ENCODE measurements around the gene FNDC8. TPM values are rescaled to one million over a fixed set of nuclear protein-coding genes. Genes with fewer than 3 reads are reported as not detected.

The FNDC8 gene
- total RNA-seq, 4 donors from 2014 or later: not detected

DNA sequence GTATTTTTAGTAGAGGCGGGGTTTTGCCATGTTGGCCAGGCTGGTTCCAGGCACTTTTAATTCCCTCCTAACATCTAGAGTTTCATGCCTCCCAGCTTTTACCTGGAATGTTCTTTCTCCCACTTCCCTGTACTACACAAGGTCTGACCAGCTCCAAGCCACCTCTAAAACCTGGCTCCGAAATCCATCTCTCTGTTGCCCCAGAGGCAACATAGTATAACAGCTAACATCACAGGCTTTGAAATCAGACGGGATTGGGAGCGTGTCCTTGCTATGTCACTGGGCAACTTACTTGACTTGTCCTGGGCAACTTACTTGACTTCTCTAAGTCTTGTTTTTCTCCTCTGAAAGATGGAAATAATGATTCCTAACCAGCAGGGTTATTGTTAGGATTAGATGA lies 41.3 kb downstream of the FNDC8 start:
- H3K36me3 ChIP-seq: no peaks in the 10 kb centered on the region
- H3K4me1 ChIP-seq: no peaks in the 10 kb centered on the region
- intact Hi-C loops (cut with DNase I): no loop called here
- TF ChIP-seq POLR2A (IDR thresholded peaks at IDR 0.05): no peak
- TF ChIP-seq, protein P1, sequence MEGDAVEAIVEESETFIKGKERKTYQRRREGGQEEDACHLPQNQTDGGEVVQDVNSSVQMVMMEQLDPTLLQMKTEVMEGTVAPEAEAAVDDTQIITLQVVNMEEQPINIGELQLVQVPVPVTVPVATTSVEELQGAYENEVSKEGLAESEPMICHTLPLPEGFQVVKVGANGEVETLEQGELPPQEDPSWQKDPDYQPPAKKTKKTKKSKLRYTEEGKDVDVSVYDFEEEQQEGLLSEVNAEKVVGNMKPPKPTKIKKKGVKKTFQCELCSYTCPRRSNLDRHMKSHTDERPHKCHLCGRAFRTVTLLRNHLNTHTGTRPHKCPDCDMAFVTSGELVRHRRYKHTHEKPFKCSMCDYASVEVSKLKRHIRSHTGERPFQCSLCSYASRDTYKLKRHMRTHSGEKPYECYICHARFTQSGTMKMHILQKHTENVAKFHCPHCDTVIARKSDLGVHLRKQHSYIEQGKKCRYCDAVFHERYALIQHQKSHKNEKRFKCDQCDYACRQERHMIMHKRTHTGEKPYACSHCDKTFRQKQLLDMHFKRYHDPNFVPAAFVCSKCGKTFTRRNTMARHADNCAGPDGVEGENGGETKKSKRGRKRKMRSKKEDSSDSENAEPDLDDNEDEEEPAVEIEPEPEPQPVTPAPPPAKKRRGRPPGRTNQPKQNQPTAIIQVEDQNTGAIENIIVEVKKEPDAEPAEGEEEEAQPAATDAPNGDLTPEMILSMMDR (IDR thresholded peaks at IDR 0.05): no peak
- H3K9me3 ChIP-seq: no peaks in the 10 kb centered on the region
- H3K27ac ChIP-seq: no peak overlapping the region
- WGBS, 2 donors: 81 to 86% methylated on average over 4 of the region's 4 CpGs
- no peak for DNase-seq
- no peak overlapping the region for H3K4me3 ChIP-seq (replicated peaks in 1 of 3)
- no peaks in the 10 kb centered on the region for H3K27me3 ChIP-seq

DNA sequence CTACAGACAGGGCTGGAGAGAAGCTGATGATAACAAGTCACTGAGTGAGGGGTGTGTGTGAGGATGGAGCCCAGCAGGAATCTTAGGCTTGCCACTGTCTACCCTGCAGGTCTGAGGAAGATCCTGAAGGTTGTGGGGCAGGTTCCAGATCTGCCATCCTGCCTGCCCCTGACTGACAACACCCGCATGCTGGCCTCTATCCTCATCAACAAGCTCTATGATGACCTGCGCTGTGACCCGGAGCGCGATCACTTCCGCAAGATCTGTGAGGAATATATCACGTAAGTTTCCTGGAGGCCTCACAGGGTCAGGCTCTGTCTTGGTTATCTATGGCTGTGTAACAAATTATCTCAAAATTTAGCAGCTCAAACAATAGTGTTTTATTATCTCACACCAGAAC lies 42.5 kb downstream of the FNDC8 start:
- intact Hi-C loops (cut with DNase I): no loop called here
- no peak for DNase-seq
- Histone ChIP-seq H3K27me3 (no peaks in the 10 kb centered on the region), H3K4me3 (replicated peaks in 1 of 3) (no peak overlapping the region), H3K27ac (no peak overlapping the region), H3K36me3 (no peaks in the 10 kb centered on the region), H3K4me1 (no peaks in the 10 kb centered on the region), H3K9me3 (no peaks in the 10 kb centered on the region)
- WGBS, 2 donors: 94 to 97% methylated on average over 7 of the region's 7 CpGs
- TF ChIP-seq, protein P1 (IDR thresholded peaks at IDR 0.05): no peak
- TF ChIP-seq POLR2A (IDR thresholded peaks at IDR 0.05): no peak

DNA sequence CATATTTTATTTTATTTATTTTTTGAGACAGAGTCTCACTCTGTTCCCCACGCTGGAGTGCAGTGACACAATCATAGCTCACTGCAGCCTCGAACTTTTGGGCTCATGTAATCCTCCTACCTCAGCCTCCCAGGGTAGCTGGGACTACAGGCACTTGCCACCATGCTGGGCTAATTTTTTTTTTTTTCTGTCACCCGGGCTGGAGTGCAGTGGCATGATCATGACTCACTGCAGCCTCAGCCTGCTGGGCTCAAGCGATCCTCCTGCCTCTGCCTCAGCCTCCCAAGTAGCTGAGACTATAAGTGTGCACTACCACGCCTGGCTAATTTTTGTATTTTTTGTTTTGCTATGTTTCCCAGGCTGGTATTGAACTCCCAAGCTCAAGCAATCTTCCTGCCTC lies 43.3 kb downstream of the FNDC8 start:
- TF ChIP-seq, protein P1 (IDR thresholded peaks at IDR 0.05): no peak
- no peak for TF ChIP-seq POLR2A (IDR thresholded peaks at IDR 0.05)
- WGBS, 2 donors: 71 to 77% methylated on average over 5 of the region's 5 CpGs
- Histone ChIP-seq H3K27ac (no peak overlapping the region), H3K36me3 (no peaks in the 10 kb centered on the region), H3K4me1 (no peaks in the 10 kb centered on the region), H3K27me3 (no peaks in the 10 kb centered on the region), H3K4me3 (replicated peaks in 1 of 3) (no peak overlapping the region), H3K9me3 (no peaks in the 10 kb centered on the region)
- DNase-seq: no peak
- intact Hi-C loops (cut with DNase I): no loop called here

DNA sequence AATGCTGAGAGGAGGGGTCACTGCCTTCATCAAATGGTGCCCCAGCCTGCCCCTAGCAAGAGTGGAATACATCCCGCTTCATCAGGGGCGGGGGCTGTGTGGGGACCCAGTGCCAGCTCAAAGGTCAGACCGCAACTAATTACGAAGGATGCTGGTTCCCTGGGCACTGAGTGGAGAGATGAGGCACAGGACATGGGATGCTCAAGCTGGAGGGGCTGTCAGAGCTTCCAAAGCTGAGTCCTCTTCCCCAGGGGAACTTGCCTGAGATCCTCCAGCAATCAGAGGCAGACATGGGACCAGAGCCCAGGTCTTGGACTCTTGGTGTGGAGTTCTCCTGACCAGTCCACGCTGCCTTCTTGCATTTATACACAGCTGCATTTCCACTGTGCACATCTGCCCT lies 45.1 kb downstream of the FNDC8 start:
- intact Hi-C loops (cut with DNase I): no loop called here
- DNase-seq: no peak

DNA sequence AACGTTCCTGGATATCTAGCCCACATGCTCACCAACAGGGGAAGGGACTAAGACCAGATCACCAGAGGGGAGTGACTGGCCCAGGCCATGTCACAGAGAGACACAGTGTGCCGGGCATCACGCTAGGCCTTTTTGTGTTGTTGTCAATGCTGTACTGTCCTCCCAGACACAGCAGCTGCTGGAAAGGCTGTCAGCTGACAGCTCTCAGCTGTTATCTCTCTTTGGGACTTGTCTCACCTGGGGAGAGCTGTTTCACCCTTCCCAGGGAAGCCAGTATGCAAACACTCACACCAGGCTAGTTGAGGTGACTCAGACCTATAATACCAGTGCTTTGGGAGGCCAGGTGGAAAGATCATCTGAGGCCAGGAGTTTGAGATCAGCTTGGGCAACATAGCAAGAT lies 45.6 kb downstream of the FNDC8 start:
- no peaks in the 10 kb centered on the region for H3K4me1 ChIP-seq
- no peaks in the 10 kb centered on the region for H3K36me3 ChIP-seq
- WGBS, 2 donors: 43 to 54% methylated on average over 2 to 3 of the region's 3 CpGs
- H3K27me3 ChIP-seq: no peaks in the 10 kb centered on the region
- no peak overlapping the region for H3K27ac ChIP-seq
- TF ChIP-seq POLR2A (IDR thresholded peaks at IDR 0.05): no peak
- TF ChIP-seq, protein P1 (IDR thresholded peaks at IDR 0.05): no peak
- H3K9me3 ChIP-seq: no peaks in the 10 kb centered on the region
- intact Hi-C loops (cut with DNase I): no loop called here
- no peak for DNase-seq
- no peak overlapping the region for H3K4me3 ChIP-seq (replicated peaks in 1 of 3)

More for the DNA sequence above, 45.1 kb downstream of the FNDC8 start:
- no peak overlapping the region for H3K4me3 ChIP-seq (replicated peaks in 1 of 3)
- TF ChIP-seq, protein P1 (IDR thresholded peaks at IDR 0.05): no peak
- H3K27ac ChIP-seq: no peak overlapping the region
- H3K4me1 ChIP-seq: no peaks in the 10 kb centered on the region
- 73 to 91% methylated on average over 2 to 4 of the region's 5 CpGs for WGBS, 2 donors
- no peaks in the 10 kb centered on the region for H3K36me3 ChIP-seq
- H3K27me3 ChIP-seq: no peaks in the 10 kb centered on the region
- H3K9me3 ChIP-seq: no peaks in the 10 kb centered on the region
